HEK293 (cell line): ENCODE results near the gene TENT4A.

ENCODE experiments used
- CTCF ChIA-PET: fragments of 350-600 bp; formaldehyde crosslinking; extraction: SDS; loops from one replicate; lab custom pipeline; 2021; ENCODE audit warnings: antibody characterized with exemption; lab: Yijun Ruan, JAX
- POLR2A ChIA-PET: fragments of 300-600 bp; formaldehyde crosslinking; extraction: SDS; loops from one replicate; lab custom pipeline; 2020; ENCODE audit warnings: antibody characterized with exemption, inconsistent platforms; lab: Yijun Ruan, JAX
- H3K27ac ChIP-seq: fragments of 200-500 bp; sonication (Bioruptor generic); 2 replicates; pipeline ENCODE4 v1.5.1; 2014; ENCODE audit warnings: low read depth, low read length, control low read depth, inconsistent platforms; ENCODE audit errors: extremely low read depth
- H3K36me3 ChIP-seq, 2 experiments: fragments of 200-500 bp in 1 of 2; sonication (Bioruptor generic) in 1 of 2; 1 replicate in 1 of 2; 2 replicates in 1 of 2; pipeline ENCODE4 v1.5.1; 2014 to 2017; ENCODE audit warnings: inconsistent platforms in 2 of 2, low read length in 2 of 2; ENCODE audit not compliant: control insufficient read depth in 2 of 2, insufficient read depth in 1 of 2
- H3K4me1 ChIP-seq: fragments of 200-500 bp; sonication (Bioruptor generic); 2 replicates; pipeline ENCODE4 v1.5.1; 2014; ENCODE audit warnings: mild to moderate bottlenecking, low read length, inconsistent platforms; ENCODE audit not compliant: control insufficient read depth, insufficient read depth
- H3K4me3 ChIP-seq: 2 replicates; pipeline ENCODE4 v1.5.1; 2011; ENCODE audit warnings: low read depth, mild to moderate bottlenecking, control low read depth, low read length, moderate library complexity
- H3K9me3 ChIP-seq: fragments of 200-500 bp; sonication (Bioruptor generic); 2 replicates; pipeline ENCODE4 v1.5.1; 2014; ENCODE audit warnings: low read depth, low read length, inconsistent platforms; ENCODE audit not compliant: control insufficient read depth, insufficient read depth
- BCL11A ChIP-seq: fragments of 450-650 bp; formaldehyde crosslinking; IDR thresholded peaks from 2 replicates; pipeline ENCODE4 v1.5.1; 2016; ENCODE audit warnings: low read depth, missing biosample characterization, missing genetic modification characterization
- CTCF ChIP-seq: fragments of 450-650 bp; formaldehyde crosslinking; IDR thresholded peaks from 2 replicates; pipeline ENCODE4 v1.5.1; 2016; ENCODE audit warnings: missing biosample characterization, missing genetic modification characterization
- FEZF1 ChIP-seq: fragments of 450-650 bp; formaldehyde crosslinking; IDR thresholded peaks from 2 replicates; pipeline ENCODE4 v1.5.1; 2016; ENCODE audit warnings: missing biosample characterization, missing genetic modification characterization
- GLI4 ChIP-seq: fragments of 450-650 bp; formaldehyde crosslinking; IDR thresholded peaks from 2 replicates; pipeline ENCODE4 v1.5.1; 2016; ENCODE audit warnings: missing biosample characterization, missing genetic modification characterization
- KLF1 ChIP-seq: fragments of 450-650 bp; formaldehyde crosslinking; IDR thresholded peaks from 2 replicates; pipeline ENCODE4 v1.5.1; 2016; ENCODE audit warnings: missing biosample characterization, missing genetic modification characterization
- KLF8 ChIP-seq: fragments of 450-650 bp; formaldehyde crosslinking; IDR thresholded peaks from 2 replicates; pipeline ENCODE4 v1.5.1; 2016; ENCODE audit warnings: missing biosample characterization, missing genetic modification characterization
- SP2 ChIP-seq: fragments of 450-650 bp; formaldehyde crosslinking; IDR thresholded peaks from 2 replicates; pipeline ENCODE4 v1.5.1; 2016; ENCODE audit warnings: missing biosample characterization, missing genetic modification characterization
- TRIM28 ChIP-seq: IDR thresholded peaks from 2 replicates; pipeline ENCODE4 v1.6.1; 2011; ENCODE audit warnings: low read length, control low read depth, borderline replicate concordance
- ZBTB11 ChIP-seq: fragments of 450-650 bp; formaldehyde crosslinking; conservative IDR thresholded peaks from 2 replicates; pipeline ENCODE4 v1.5.1; 2016; ENCODE audit warnings: low read depth, missing biosample characterization, missing genetic modification characterization
- ZBTB49 ChIP-seq: fragments of 450-650 bp; formaldehyde crosslinking; IDR thresholded peaks from 2 replicates; pipeline ENCODE4 v1.5.1; 2016; ENCODE audit warnings: missing biosample characterization, missing genetic modification characterization, low read depth
- ZNF223 ChIP-seq: fragments of 450-650 bp; formaldehyde crosslinking; IDR thresholded peaks from 2 replicates; pipeline ENCODE4 v1.5.1; 2016; ENCODE audit warnings: missing biosample characterization, missing genetic modification characterization
- ZNF23 ChIP-seq: fragments of 450-650 bp; formaldehyde crosslinking; IDR thresholded peaks from 2 replicates; pipeline ENCODE4 v1.5.1; 2016; ENCODE audit warnings: missing biosample characterization, missing genetic modification characterization, borderline replicate concordance
- ZNF24 ChIP-seq: fragments of 450-650 bp; formaldehyde crosslinking; IDR thresholded peaks from 2 replicates; pipeline ENCODE4 v1.5.1; 2016; ENCODE audit warnings: missing biosample characterization, missing genetic modification characterization
- ZNF274 ChIP-seq, 2 experiments: fragments of 200-500 bp in 1 of 2; fragments of 450-650 bp in 1 of 2; sonication (Bioruptor generic) in 1 of 2; formaldehyde crosslinking in 1 of 2; IDR thresholded peaks; 2 replicates each; pipeline versions ENCODE4 v1.5.1 to v1.6.1; 2014 to 2016; ENCODE audit warnings: borderline replicate concordance in 1 of 2, inconsistent platforms in 1 of 2, low read length in 1 of 2, missing biosample characterization in 1 of 2, missing genetic modification characterization in 1 of 2
- ZNF292 ChIP-seq: fragments of 450-650 bp; formaldehyde crosslinking; IDR thresholded peaks from 2 replicates; pipeline ENCODE4 v1.5.1; 2016; ENCODE audit warnings: low read depth, missing biosample characterization, missing genetic modification characterization, borderline replicate concordance
- ZNF311 ChIP-seq: fragments of 450-650 bp; formaldehyde crosslinking; IDR thresholded peaks from 2 replicates; pipeline ENCODE4 v1.5.1; 2017; ENCODE audit warnings: missing biosample characterization, missing genetic modification characterization, borderline replicate concordance
- ZNF621 ChIP-seq: fragments of 450-650 bp; formaldehyde crosslinking; IDR thresholded peaks from 2 replicates; pipeline ENCODE4 v1.5.1; 2017; ENCODE audit warnings: missing biosample characterization, missing genetic modification characterization
- ZNF629 ChIP-seq: fragments of 450-650 bp; formaldehyde crosslinking; IDR thresholded peaks from 2 replicates; pipeline ENCODE4 v1.5.1; 2017; ENCODE audit warnings: missing biosample characterization, missing genetic modification characterization
- ZNF639 ChIP-seq: fragments of 450-650 bp; formaldehyde crosslinking; IDR thresholded peaks from 2 replicates; pipeline ENCODE4 v1.5.1; 2016; ENCODE audit warnings: missing biosample characterization, missing genetic modification characterization

Gene TENT4A

GRCh38 chr5:6752236-6752635 is 39.0 kb downstream of the TENT4A start:
- TF ChIP-seq ZNF274 (IDR thresholded peaks at IDR 0.05; ENCODE audit: low read length) = no peak
- TF ChIP-seq ZNF274 (tag by site-specific recombination; IDR thresholded peaks at IDR 0.05; ENCODE audit: borderline replicate concordance) = no peak
- no peak for TF ChIP-seq KLF8 (tag by site-specific recombination)
- TF ChIP-seq ZNF24 = no peak
- no peak for TF ChIP-seq CTCF (tag by site-specific recombination)
- H3K9me3 ChIP-seq = no peaks in the 10 kb centered on the region
- no peak overlapping the region for H3K4me3 ChIP-seq
- CTCF ChIA-PET = interaction anchor here (0.7 kb wide), 1 partner anchor 9 kb away, joined by 5 read pairs; no protein-coding TSS in a partner anchor
- no peak overlapping the region for H3K27ac ChIP-seq
- POLR2A ChIA-PET = no interaction called here
- peaks cover 70 to 98% of the 10 kb centered on the region in 2 experiments for H3K36me3 ChIP-seq
- H3K4me1 ChIP-seq = no peaks in the 10 kb centered on the region

GRCh38 chr5:6752782-6753181 is 39.5 kb downstream of the TENT4A start:
- TF ChIP-seq GLI4 (tag by site-specific recombination) = no peak
- TF ChIP-seq FEZF1 (tag by site-specific recombination) = no peak
- TF ChIP-seq ZNF292 (tag by site-specific recombination) = no peak
- TF ChIP-seq ZNF311 = no peak
- no peak for TF ChIP-seq BCL11A
- Histone ChIP-seq H3K4me1 (no peaks in the 10 kb centered on the region), H3K4me3 (no peak overlapping the region), H3K27ac (no peak overlapping the region), H3K9me3 (no peaks in the 10 kb centered on the region), H3K36me3 (peaks cover 70 to 98% of the 10 kb centered on the region in 2 experiments)
- ChIA-PET POLR2A (no interaction called here), CTCF (interaction anchor here (0.6 to 0.7 kb wide), 2 partner anchors 10 to 1250 kb away, joined by 3 to 5 read pairs; no protein-coding TSS in a partner anchor)

- ChIA-PET POLR2A (no interaction called here), CTCF (interaction anchor here (1.0 kb wide), 1 partner anchor 13 kb away, joined by 5 read pairs; no protein-coding TSS in a partner anchor)
- Histone ChIP-seq H3K9me3 (no peaks in the 10 kb centered on the region), H3K36me3 (peaks cover 68 to 98% of the 10 kb centered on the region in 2 experiments), H3K4me3 (no peak overlapping the region), H3K27ac (no peak overlapping the region), H3K4me1 (no peaks in the 10 kb centered on the region)
- TF ChIP-seq TRIM28 = no peak
- TF ChIP-seq SP2 = no peak
- no peak for TF ChIP-seq ZNF223 (tag by site-specific recombination)
- no peak for TF ChIP-seq ZNF629 (tag by site-specific recombination)
- TF ChIP-seq ZBTB49 (tag by site-specific recombination) = no peak
- no peak for TF ChIP-seq ZBTB11 (tag by site-specific recombination)
- TF ChIP-seq ZNF23 (tag by site-specific recombination) = no peak
- no peak for TF ChIP-seq ZNF639
- TF ChIP-seq ZNF621 (tag by site-specific recombination) = no peak
- no peak for TF ChIP-seq KLF1 (tag by site-specific recombination)
Measured at GRCh38 chr5:6753851-6754250, 40.6 kb downstream of the TENT4A start.
